A549 (cell line): ENCODE measurements around the gene IL5. TPM values are rescaled to one million over a fixed set of nuclear protein-coding genes. Genes with fewer than 3 reads are reported as not detected.

Experiments
- ATAC-seq, 2 experiments: fragments of 200-7000 bp in 1 of 2; fragments of >200 bp in 1 of 2; cut with Nextera tagmentation in 1 of 2; cut with Tn5 transposase in 1 of 2; 3 replicates each; pipeline versions ENCODE4 v1.8.0 to v1.9.1; 2018 to 2020; ENCODE audit warnings: mild to moderate bottlenecking in 1 of 2, moderate library complexity in 1 of 2
- CTCF ChIA-PET: fragments of 300-600 bp; sonication (Branson Sonifier 250); formaldehyde crosslinking; extraction: SDS; loops from one replicate; lab custom pipeline; 2021; ENCODE audit warnings: antibody characterized with exemption, inconsistent platforms; lab: Yijun Ruan, JAX
- POLR2A ChIA-PET: fragments of 350-600 bp; formaldehyde crosslinking; extraction: SDS; loops from one replicate; lab custom pipeline; 2021; ENCODE audit warnings: antibody characterized with exemption, inconsistent platforms; lab: Yijun Ruan, JAX
- DNase-seq, 2 experiments: peaks; one replicate each; pipeline versions ENCODE4 v3.0.0 to v3.0.0-alpha.2; 2011 to 2016; ENCODE audit warnings: low read depth in 1 of 2, low spot score in 1 of 2
- FAIRE-seq: peaks from 2 replicates; lab custom pipeline; 2011; peaks lifted over from hg19 to GRCh38; lab: Jason Lieb, UNC
- H3K27ac ChIP-seq, 2 experiments: fragments of >200 bp; sonication (Bioruptor Twin); formaldehyde crosslinking; 3 replicates each; pipeline ENCODE4 v1.5.1; 2016 to 2017
- H3K4me1 ChIP-seq: fragments of >200 bp; sonication (Bioruptor Twin); formaldehyde crosslinking; 3 replicates; pipeline ENCODE4 v1.6.1; 2016
- H3K4me2 ChIP-seq: fragments of >200 bp; sonication (Bioruptor Twin); formaldehyde crosslinking; 3 replicates; pipeline ENCODE4 v1.6.1; 2016
- H3K4me3 ChIP-seq: fragments of >200 bp; sonication (Bioruptor Twin); formaldehyde crosslinking; 3 replicates; pipeline ENCODE4 v1.5.1; 2016
- H3K9me3 ChIP-seq: fragments of >200 bp; sonication (Bioruptor Twin); formaldehyde crosslinking; 3 replicates; pipeline ENCODE4 v1.6.1; 2016
- ATOH8 ChIP-seq: fragments of 250-450 bp; sonication (Bioruptor Pico); IDR thresholded peaks from 2 replicates; pipeline ENCODE4 v1.5.0; 2020; ENCODE audit warnings: low read depth, mild to moderate bottlenecking, moderate library complexity
- BCL3 ChIP-seq: fragments of >200 bp; sonication (Bioruptor Twin); formaldehyde crosslinking; IDR thresholded peaks from 3 replicates; pipeline ENCODE4 v1.6.1; 2016
- BHLHE40 ChIP-seq: IDR thresholded peaks from 2 replicates; pipeline ENCODE4 v1.6.1; 2012; ENCODE audit warnings: low read depth, low read length, inconsistent platforms
- CBX8 ChIP-seq: fragments of 200-600 bp; sonication (generic); IDR thresholded peaks from 2 replicates; pipeline ENCODE4 v1.6.1; 2016
- E2F6 ChIP-seq: IDR thresholded peaks from 2 replicates; pipeline ENCODE4 v1.6.1; 2012; ENCODE audit warnings: low read depth, borderline replicate concordance
- EP300 ChIP-seq, 2 experiments: fragments of >200 bp; sonication (Bioruptor Twin); formaldehyde crosslinking; IDR thresholded peaks; 2 replicates in 1 of 2; 3 replicates in 1 of 2; pipeline ENCODE4 v1.6.1; 2016 to 2017
- ESRRA ChIP-seq: fragments of 150-350 bp; IDR thresholded peaks from 2 replicates; pipeline ENCODE4 v1.6.1; 2014; ENCODE audit warnings: mild to moderate bottlenecking, low read length, borderline replicate concordance
- FOSL2 ChIP-seq, 2 experiments: fragments of 450-650 bp in 1 of 2; fragments of >200 bp in 1 of 2; sonication (Bioruptor Twin) in 1 of 2; formaldehyde crosslinking; IDR thresholded peaks; 2 replicates each; pipeline versions ENCODE4 v1.5.0 to v1.6.1; 2016 to 2020; ENCODE audit warnings: mild to moderate bottlenecking in 1 of 2, moderate library complexity in 1 of 2
- GATA3 ChIP-seq: IDR thresholded peaks from 2 replicates; pipeline ENCODE4 v1.6.1; 2012; ENCODE audit warnings: borderline replicate concordance
- HES2 ChIP-seq: fragments of >200 bp; sonication (Bioruptor Twin); formaldehyde crosslinking; IDR thresholded peaks from 2 replicates; pipeline ENCODE4 v1.6.1; 2016
- HOXA7 ChIP-seq: fragments of 250-450 bp; sonication (Bioruptor Pico); IDR thresholded peaks from 2 replicates; pipeline ENCODE4 v1.5.0; 2020; ENCODE audit warnings: mild to moderate bottlenecking, moderate library complexity
- HOXB13 ChIP-seq: fragments of 250-450 bp; sonication (Bioruptor Pico); IDR thresholded peaks from 2 replicates; pipeline ENCODE4 v1.5.0; 2020; ENCODE audit warnings: low read depth, mild to moderate bottlenecking, moderate library complexity
- HOXB5 ChIP-seq: fragments of 250-450 bp; sonication (Bioruptor Pico); IDR thresholded peaks from 2 replicates; pipeline ENCODE4 v1.5.0; 2020; ENCODE audit warnings: mild to moderate bottlenecking, moderate library complexity
- JUN ChIP-seq, 2 experiments: fragments of >200 bp; sonication (Bioruptor Twin); formaldehyde crosslinking; IDR thresholded peaks; 2 replicates in 1 of 2; 3 replicates in 1 of 2; pipeline ENCODE4 v1.6.1; 2016 to 2017
- KDM5A ChIP-seq: fragments of 200-600 bp; sonication (generic); IDR thresholded peaks from 2 replicates; pipeline ENCODE4 v1.6.1; 2016; ENCODE audit warnings: antibody characterized with exemption, mild to moderate bottlenecking
- MAFK ChIP-seq: fragments of 450-650 bp; IDR thresholded peaks from 2 replicates; pipeline ENCODE4 v1.6.1; 2014; ENCODE audit not compliant: partially characterized antibody
- MAX ChIP-seq: IDR thresholded peaks from 2 replicates; pipeline ENCODE4 v1.6.1; 2012
- MYC ChIP-seq: IDR thresholded peaks from 2 replicates; pipeline ENCODE4 v1.6.1; 2012; ENCODE audit warnings: mild to moderate bottlenecking, inconsistent platforms, low read length, improper control_type of control experiment, borderline replicate concordance
- NPAS2 ChIP-seq: fragments of 250-450 bp; sonication (Bioruptor Pico); IDR thresholded peaks from 2 replicates; pipeline ENCODE4 v1.8.0; 2022; ENCODE audit warnings: mild to moderate bottlenecking, moderate library complexity, borderline replicate concordance
- NR3C1 ChIP-seq: fragments of >200 bp; sonication (Bioruptor Twin); formaldehyde crosslinking; IDR thresholded peaks from 3 replicates; pipeline ENCODE4 v1.6.1; 2017
- PHF8 ChIP-seq: fragments of 200-600 bp; sonication (generic); IDR thresholded peaks from 2 replicates; pipeline ENCODE4 v1.6.1; 2016; ENCODE audit warnings: low read depth, mild to moderate bottlenecking, antibody characterized with exemption, moderate library complexity, borderline replicate concordance
- POLR2A ChIP-seq: IDR thresholded peaks from 2 replicates; pipeline ENCODE4 v1.6.1; 2012; ENCODE audit warnings: mild to moderate bottlenecking, low read length
- RARB ChIP-seq: fragments of 250-450 bp; sonication (Bioruptor Pico); IDR thresholded peaks from 2 replicates; pipeline ENCODE4 v1.8.0; 2021; ENCODE audit warnings: mild to moderate bottlenecking, moderate library complexity
- RNF2 ChIP-seq: fragments of 200-600 bp; sonication (generic); IDR thresholded peaks from 2 replicates; pipeline ENCODE4 v1.6.1; 2016; ENCODE audit warnings: low read depth, mild to moderate bottlenecking, antibody characterized with exemption, moderate library complexity, borderline replicate concordance
- TFCP2L1 ChIP-seq: fragments of 250-450 bp; sonication (Bioruptor Pico); IDR thresholded peaks from 2 replicates; pipeline ENCODE4 v1.5.0; 2021; ENCODE audit warnings: mild to moderate bottlenecking
- USF2 ChIP-seq: fragments of 450-650 bp; IDR thresholded peaks from 2 replicates; pipeline ENCODE4 v1.6.1; 2014; ENCODE audit warnings: antibody characterized with exemption
- ZFP36 ChIP-seq: fragments of 450-650 bp; IDR thresholded peaks from 2 replicates; pipeline ENCODE4 v1.6.1; 2014; ENCODE audit warnings: borderline replicate concordance; ENCODE audit not compliant: partially characterized antibody
- ZNF302 ChIP-seq: fragments of 250-450 bp; sonication (Bioruptor Pico); IDR thresholded peaks from 2 replicates; pipeline ENCODE4 v1.9.0; 2021; ENCODE audit warnings: inconsistent platforms, mild to moderate bottlenecking, moderate library complexity
- WGBS: methylation state at CpG from one replicate; pipeline ENCODE4 v1.1.6; 2017; ENCODE audit errors: missing lambda C conversion rate; 5-methylcytosine and 5-hydroxymethylcytosine counted together
- polyA plus RNA-seq, 4 experiments: library from polyadenylated mRNA; depleted of rRNA in 3 of 4; stranded (reverse); fragments of >200 nt; fragmentation: RNase III in 1 of 4; extraction: RNeasy Plus Mini Kit Qiagen cat#74134 plus additional on column Dnase treatment in 1 of 4; gene quantifications; 2 replicates in 3 of 4; 3 replicates in 1 of 4; pipeline ENCODE4 v1.2.3, GENCODE V29; 2011 to 2017

IL5 gene
- polyA plus RNA-seq, 2 of the 4 experiments (the other 2 are of a cell fraction) = not detected

- ATAC-seq = peak; percentile 75 to 76
Observed at GRCh38 chr5:132557478-132558172, 14.3 kb upstream of the IL5 start.

GRCh38 chr5:132556763-132557477 lies 13.6 kb upstream of the IL5 start, which contains the start of gene RAD50:
TSS of gene RAD50 (plus strand) at chr5:132556977. CDS start at chr5:132557325, 348 bp downstream.
- CTCF ChIA-PET = interaction anchor here (1.2 to 1.4 kb wide), 2 partner anchors 30 to 171 kb away, joined by 3 to 4 read pairs; no protein-coding TSS in a partner anchor
- Histone ChIP-seq H3K4me3 (peak within 1 kb of the TSS; percentile 61), H3K27ac (peak within 1 kb of the TSS; percentile 86 to 98), H3K9me3 (no peaks in the 10 kb centered on the region), H3K4me2 (peak within 1 kb of the TSS; percentile 87), H3K4me1 (peaks cover 20% of the 10 kb centered on the region; the same call in 2 of the 3 replicates)
- FAIRE-seq (peak; percentile 63), ATAC-seq (peak; percentile 99), DNase-seq (peak; percentile 94 to 97)
- under 1% methylated on average over 31 of the region's 53 CpGs for WGBS
- POLR2A ChIA-PET = interaction anchor here (0.5 to 1.3 kb wide), 16 partner anchors 10 to 264 kb away, joined by 3 to 10 read pairs (median 4); partner anchors contain the start of gene KIF3A
- peak; percentile 53; the same call in 1 of the 2 replicates for TF ChIP-seq ATOH8 (CRISPR knock-in tag)
- peak; percentile 66; the same call in 1 of the 2 replicates for TF ChIP-seq NPAS2 (CRISPR knock-in tag)
- 0 out of 2 replicates have a peak, but pooled peaks have one; percentile 20 for TF ChIP-seq RARB (CRISPR knock-in tag)
- no peak for TF ChIP-seq MAFK
- TF ChIP-seq ESRRA = no peak
- TF ChIP-seq ZFP36 = no peak
- TF ChIP-seq PHF8 = peak; percentile 65; the same call in 1 of the 2 replicates
- TF ChIP-seq USF2 = peak; percentile 96
- peak; percentile 85 for TF ChIP-seq BHLHE40
- peak; percentile 95 for TF ChIP-seq E2F6
- peak; percentile 61; the same call in 1 of the 2 replicates for TF ChIP-seq RNF2
- peak; percentile 79 for TF ChIP-seq HOXB13 (CRISPR knock-in tag)
- 0 out of 2 replicates have a peak, but pooled peaks have one; percentile 34 for TF ChIP-seq KDM5A
- TF ChIP-seq HOXB5 = peak; percentile 55; the same call in 1 of the 2 replicates
- no peak for TF ChIP-seq FOSL2 (IDR thresholded peaks at IDR 0.05)
- no peak for TF ChIP-seq FOSL2 (CRISPR knock-in tag; IDR thresholded peaks at IDR 0.05)
- no peak for TF ChIP-seq NR3C1
- peak; percentile 77 to 96 for TF ChIP-seq JUN (IDR thresholded peaks at IDR 0.05)
- peak; percentile 100 for TF ChIP-seq MAX
- peak; percentile 13; the same call in 1 of the 2 replicates for TF ChIP-seq GATA3
- TF ChIP-seq EP300 (IDR thresholded peaks at IDR 0.05) = no peak
- TF ChIP-seq HES2 = no peak
- no peak for TF ChIP-seq CBX8
- peak; percentile 98 for TF ChIP-seq MYC
- TF ChIP-seq BCL3 = peak; percentile 32; the same call in 2 of the 3 replicates
- no peak for TF ChIP-seq ZNF302 (CRISPR knock-in tag)
- peak; percentile 88 for TF ChIP-seq POLR2A
- peak; percentile 66; the same call in 1 of the 2 replicates for TF ChIP-seq TFCP2L1 (CRISPR knock-in tag)

More at GRCh38 chr5:132557478-132558172, 14.3 kb upstream of the IL5 start:
- FAIRE-seq = no peak
- DNase-seq = peak; percentile 41 to 80
- peak overlapping the region; percentile 86 to 98 for H3K27ac ChIP-seq
- WGBS = 3% methylated on average over 15 of the region's 15 CpGs
- H3K4me1 ChIP-seq = peaks cover 20% of the 10 kb centered on the region; the same call in 2 of the 3 replicates
- no peaks in the 10 kb centered on the region for H3K9me3 ChIP-seq
- ChIA-PET POLR2A (interaction anchor here (0.6 to 1.3 kb wide), 13 partner anchors 11 to 264 kb away, joined by 3 to 10 read pairs (median 4); partner anchors contain the start of gene KIF3A), CTCF (interaction anchor here (1.4 kb wide), 2 partner anchors 52 to 171 kb away, joined by 3 to 6 read pairs; no protein-coding TSS in a partner anchor)
- H3K4me3 ChIP-seq = peak overlapping the region; percentile 61
- peak; percentile 18; the same call in 1 of the 2 replicates for TF ChIP-seq HOXA7 (CRISPR knock-in tag)
- no peak for TF ChIP-seq NR3C1
- H3K4me2 ChIP-seq = peak overlapping the region; percentile 87
